HK-2 (cell line): Measurements from ENCODE around the gene SNX18.

Source experiments
- DNase-seq: peaks from one replicate; pipeline ENCODE4 v3.0.0-alpha.2; 2018; ENCODE audit not compliant: unreplicated experiment

Gene SNX18

GRCh38 chr5:54540286-54540685 lies 22.7 kb downstream of the SNX18 start:
- no peak for DNase-seq

- DNase-seq: no peak
Measured at GRCh38 chr5:54541823-54542783, 24.5 kb downstream of the SNX18 start.

- no peak for DNase-seq
Measured at GRCh38 chr5:54544044-54544443, 26.5 kb downstream of the SNX18 start.

- no peak for DNase-seq
Measured at GRCh38 chr5:54545796-54546195, 28.2 kb downstream of the SNX18 start.

GRCh38 chr5:54547711-54548250 lies 30.2 kb downstream of the SNX18 start:
- DNase-seq: no peak

GRCh38 chr5:54548565-54548964 lies 31.0 kb downstream of the SNX18 start:
- DNase-seq: no peak

- DNase-seq: no peak
Measured at GRCh38 chr5:54551292-54551691, 33.7 kb downstream of the SNX18 start.

GRCh38 chr5:54551926-54552325 lies 34.4 kb downstream of the SNX18 start:
- no peak for DNase-seq

- no peak for DNase-seq
Measured at GRCh38 chr5:54552446-54552845, 34.9 kb downstream of the SNX18 start.

GRCh38 chr5:54553659-54554207 lies 36.2 kb downstream of the SNX18 start:
- no peak for DNase-seq

- DNase-seq: no peak
Measured at GRCh38 chr5:54556141-54556540, 38.6 kb downstream of the SNX18 start.

GRCh38 chr5:54558362-54558761 lies 40.8 kb downstream of the SNX18 start:
- no peak for DNase-seq

- no peak for DNase-seq
Measured at GRCh38 chr5:54561651-54562050, 44.1 kb downstream of the SNX18 start.

GRCh38 chr5:54563083-54563761 lies 45.7 kb downstream of the SNX18 start:
- DNase-seq: no peak

- DNase-seq: no peak
Measured at GRCh38 chr5:54567996-54568395, 50.4 kb downstream of the SNX18 start.

- DNase-seq: no peak
Measured at GRCh38 chr5:54570916-54571315, 53.4 kb downstream of the SNX18 start.

GRCh38 chr5:54571462-54571861 lies 53.9 kb downstream of the SNX18 start:
- no peak for DNase-seq

- DNase-seq: no peak
Measured at GRCh38 chr5:54573812-54574489, 56.4 kb downstream of the SNX18 start.

GRCh38 chr5:54577528-54577927 lies 60.0 kb downstream of the SNX18 start:
- DNase-seq: no peak

- no peak for DNase-seq
Measured at GRCh38 chr5:54577937-54578653, 60.5 kb downstream of the SNX18 start.

- no peak for DNase-seq
Measured at GRCh38 chr5:54579591-54580295, 62.2 kb downstream of the SNX18 start.
